Inflammatory macrophage treated with lipopolysaccharide for 1 hour (primary cell): ENCODE measurements around the gene ZWINT.
A peak's percentile ranks its signal among the peaks of the same experiment; 100 is the strongest.

Experiments used
- DNase-seq, 2 donors: peaks; one replicate each; pipeline ENCODE4 v3.0.0-alpha.2; 2020 to 2022

ZWINT gene

GRCh38 chr10:56360967-56361612 lies at the start of gene ZWINT:
ZWINT (minus strand) TSS chr10:56361259; CDS start chr10:56361236, 23 bp downstream.
- peak; percentile 97 for DNase-seq

GRCh38 chr10:56383806-56384205 lies 22.7 kb upstream of the ZWINT start:
- DNase-seq, result no peak

GRCh38 chr10:56370217-56371113 lies 9.4 kb upstream of the ZWINT start:
- peak in 1 of 2 donors; percentile 14 for DNase-seq

GRCh38 chr10:56360583-56360966 lies 484 bp downstream of the ZWINT start:
- DNase-seq, result no peak

GRCh38 chr10:56359837-56360236 lies 1.2 kb downstream of the ZWINT start:
- no peak for DNase-seq

- DNase-seq, result no peak
Measured at GRCh38 chr10:56357018-56357417, 4.0 kb downstream of the ZWINT start.

- DNase-seq, result no peak
Measured at GRCh38 chr10:56351909-56352630, 9.0 kb downstream of the ZWINT start.

- no peak for DNase-seq
Measured at GRCh38 chr10:56349611-56350010, 11.4 kb downstream of the ZWINT start.

- DNase-seq, result no peak
Measured at GRCh38 chr10:56348101-56348500, 13.0 kb downstream of the ZWINT start.

- DNase-seq, result no peak
Measured at GRCh38 chr10:56346845-56347415, 14.1 kb downstream of the ZWINT start.

GRCh38 chr10:56341612-56342011 lies 19.4 kb downstream of the ZWINT start:
- DNase-seq, result no peak

- DNase-seq, result no peak
Measured at GRCh38 chr10:56329961-56330360, 31.1 kb downstream of the ZWINT start.

GRCh38 chr10:56327118-56327517 lies 33.9 kb downstream of the ZWINT start:
- DNase-seq, result no peak

- no peak for DNase-seq
Measured at GRCh38 chr10:56319386-56319785, 41.7 kb downstream of the ZWINT start.

GRCh38 chr10:56318816-56319215 lies 42.2 kb downstream of the ZWINT start:
- DNase-seq, result no peak

- DNase-seq, result no peak
Measured at GRCh38 chr10:56317603-56318002, 43.5 kb downstream of the ZWINT start.

- no peak for DNase-seq
Measured at GRCh38 chr10:56316603-56317002, 44.5 kb downstream of the ZWINT start.
